WTC11 (cell line): ENCODE measurements around the gene SLC22A7. TPM values are rescaled to one million over a fixed set of nuclear protein-coding genes. Genes with fewer than 3 reads are reported as not detected.

Experiments
- ATAC-seq: fragments of 200-7000 bp; cut with Tn5 transposase; 2 replicates; pipeline ENCODE4 v1.10.0; 2021; ENCODE audit warnings: mild to moderate bottlenecking, moderate library complexity
- CTCF ChIA-PET: fragments of 300-600 bp; sonication (Branson Sonifier 250); formaldehyde crosslinking; loops from one replicate; lab custom pipeline; 2021; ENCODE audit warnings: antibody characterized with exemption; lab: Charles Lee
- POLR2A ChIA-PET: fragments of 350-600 bp; sonication (Branson Sonifier 250); formaldehyde crosslinking; loops from one replicate; lab custom pipeline; 2021; ENCODE audit warnings: antibody characterized with exemption; lab: Charles Lee
- DNase-seq: peaks from one replicate; pipeline ENCODE4 v3.0.0; 2021; ENCODE audit warnings: low spot score
- H3K27ac Mint-ChIP-seq: 2 replicates; pipeline ENCODE4 v1.8.0; 2021; ENCODE audit warnings: mixed read lengths
- H3K27me3 Mint-ChIP-seq: 2 replicates; pipeline ENCODE4 v1.8.0; 2021; ENCODE audit warnings: low read depth, mild to moderate bottlenecking, moderate library complexity, mixed read lengths
- H3K36me3 Mint-ChIP-seq: 2 replicates; pipeline ENCODE4 v1.8.0; 2021; ENCODE audit warnings: mixed read lengths
- H3K4me1 Mint-ChIP-seq: 2 replicates; pipeline ENCODE4 v1.8.0; 2022; ENCODE audit warnings: mixed read lengths
- H3K4me3 Mint-ChIP-seq: 2 replicates; pipeline ENCODE4 v1.8.0; 2021; ENCODE audit warnings: mild to moderate bottlenecking, moderate library complexity, mixed read lengths
- H3K9me3 Mint-ChIP-seq: 2 replicates; pipeline ENCODE4 v1.8.0; 2021; ENCODE audit warnings: mixed read lengths
- CREM ChIP-seq: sonication (generic); formaldehyde crosslinking; IDR thresholded peaks from 2 replicates; pipeline ENCODE4 v1.8.1; 2022; ENCODE audit warnings: mild to moderate bottlenecking, missing genetic modification reagents, moderate library complexity
- FOXP1 ChIP-seq: sonication (generic); formaldehyde crosslinking; IDR thresholded peaks from 2 replicates; pipeline ENCODE4 v1.8.0; 2022; ENCODE audit warnings: missing genetic modification reagents, mild to moderate bottlenecking, moderate library complexity, borderline replicate concordance
- GTF2I ChIP-seq: fragments of 250-450 bp; sonication (Bioruptor Pico); conservative IDR thresholded peaks from 2 replicates; pipeline ENCODE4 v1.4.0; 2021; ENCODE audit warnings: mild to moderate bottlenecking
- HMGA2 ChIP-seq: fragments of 250-450 bp; sonication (Bioruptor Pico); IDR thresholded peaks from 2 replicates; pipeline ENCODE4 v1.4.0; 2021; ENCODE audit warnings: mild to moderate bottlenecking, moderate library complexity
- IRF2 ChIP-seq: sonication (generic); formaldehyde crosslinking; IDR thresholded peaks from 2 replicates; pipeline ENCODE4 v1.8.0; 2022; ENCODE audit warnings: low read depth, missing genetic modification reagents, borderline replicate concordance
- JAZF1 ChIP-seq: fragments of 250-450 bp; sonication (Bioruptor Pico); IDR thresholded peaks from 2 replicates; pipeline ENCODE4 v1.9.0; 2021; ENCODE audit warnings: moderate library complexity, mild to moderate bottlenecking, inconsistent platforms
- JUN ChIP-seq: sonication (generic); formaldehyde crosslinking; IDR thresholded peaks from 2 replicates; pipeline ENCODE4 v1.8.0; 2023; ENCODE audit warnings: mild to moderate bottlenecking, missing genetic modification reagents
- MAX ChIP-seq: sonication (generic); formaldehyde crosslinking; IDR thresholded peaks from 2 replicates; pipeline ENCODE4 v1.8.0; 2022; ENCODE audit warnings: mild to moderate bottlenecking, missing genetic modification reagents
- MXD4 ChIP-seq: fragments of 250-450 bp; sonication (Bioruptor Pico); IDR thresholded peaks from 2 replicates; pipeline ENCODE4 v1.8.0; 2021; ENCODE audit warnings: mild to moderate bottlenecking, moderate library complexity, borderline replicate concordance
- MYBL2 ChIP-seq: sonication (generic); formaldehyde crosslinking; IDR thresholded peaks from 2 replicates; pipeline ENCODE4 v1.8.1; 2023; ENCODE audit warnings: mild to moderate bottlenecking, moderate library complexity, missing genetic modification reagents
- SMAD3 ChIP-seq: sonication (generic); formaldehyde crosslinking; IDR thresholded peaks from 2 replicates; pipeline ENCODE4 v1.8.0; 2022; ENCODE audit warnings: missing genetic modification reagents, mild to moderate bottlenecking, borderline replicate concordance
- TCF7 ChIP-seq: sonication (generic); formaldehyde crosslinking; IDR thresholded peaks from 2 replicates; pipeline ENCODE4 v1.8.0; 2022; ENCODE audit warnings: mild to moderate bottlenecking, low read depth, missing genetic modification reagents, moderate library complexity
- TEAD4 ChIP-seq: sonication (generic); formaldehyde crosslinking; IDR thresholded peaks from 2 replicates; pipeline ENCODE4 v1.8.0; 2022; ENCODE audit warnings: mild to moderate bottlenecking, missing genetic modification reagents
- ZNF219 ChIP-seq: sonication (generic); formaldehyde crosslinking; IDR thresholded peaks from 2 replicates; pipeline ENCODE4 v1.8.0; 2023; ENCODE audit warnings: missing genetic modification reagents, mild to moderate bottlenecking, borderline replicate concordance
- ZNF232 ChIP-seq: sonication (generic); formaldehyde crosslinking; IDR thresholded peaks from 2 replicates; pipeline ENCODE4 v1.8.0; 2022; ENCODE audit warnings: mild to moderate bottlenecking, missing genetic modification reagents
- ZNF317 ChIP-seq: sonication (generic); formaldehyde crosslinking; IDR thresholded peaks from 2 replicates; pipeline ENCODE4 v1.8.1; 2023; ENCODE audit warnings: low read depth, mild to moderate bottlenecking, moderate library complexity, missing genetic modification reagents, borderline replicate concordance
- ZNF423 ChIP-seq: fragments of 250-450 bp; sonication (Bioruptor Pico); IDR thresholded peaks from 2 replicates; pipeline ENCODE4 v2.1.2; 2022; ENCODE audit warnings: mild to moderate bottlenecking, moderate library complexity
- ZNF671 ChIP-seq: fragments of 250-450 bp; sonication (Bioruptor Pico); IDR thresholded peaks from 2 replicates; pipeline ENCODE4 v1.8.0; 2021; ENCODE audit warnings: mild to moderate bottlenecking
- ZSCAN18 ChIP-seq: fragments of 250-450 bp; sonication (Bioruptor Pico); IDR thresholded peaks from 2 replicates; pipeline ENCODE4 v2.1.2; 2022; ENCODE audit warnings: mild to moderate bottlenecking, moderate library complexity
- total RNA-seq: library from RNA; stranded (reverse); gene quantifications from 3 replicates; pipeline ENCODE4 v1.2.3, GENCODE V29; 2021
- TF ChIP-seq, protein P1 (sequence below): sonication (generic); formaldehyde crosslinking; IDR thresholded peaks from 2 replicates; pipeline ENCODE4 v1.8.0; 2023; ENCODE audit warnings: missing genetic modification reagents
- TF ChIP-seq, protein P2 (sequence below): sonication (generic); formaldehyde crosslinking; IDR thresholded peaks from 2 replicates; pipeline ENCODE4 v1.8.1; 2023; ENCODE audit warnings: mild to moderate bottlenecking, missing genetic modification reagents, moderate library complexity
- TF ChIP-seq, protein P3 (sequence below): sonication (generic); formaldehyde crosslinking; IDR thresholded peaks from 2 replicates; pipeline ENCODE4 v1.8.1; 2023; ENCODE audit warnings: mild to moderate bottlenecking, missing genetic modification reagents
- TF ChIP-seq, protein P4 (sequence below): sonication (generic); formaldehyde crosslinking; conservative IDR thresholded peaks from 2 replicates; pipeline ENCODE4 v1.8.1; 2022; ENCODE audit warnings: mild to moderate bottlenecking, missing genetic modification reagents
- TF ChIP-seq, protein P5 (sequence below): sonication (generic); formaldehyde crosslinking; IDR thresholded peaks from 2 replicates; pipeline ENCODE4 v1.8.0; 2022; ENCODE audit warnings: missing genetic modification reagents

The SLC22A7 gene
- total RNA-seq, 1 experiment from 2014 or later = not detected

- Mint-ChIP-seq H3K9me3 (no peaks in the 10 kb centered on the region), H3K4me1 (peaks cover 27% of the 10 kb centered on the region), H3K27me3 (0 out of 2 replicates have a peak, but pooled peaks cover 4% of the 10 kb centered on the region), H3K36me3 (peaks cover 5% of the 10 kb centered on the region), H3K4me3 (no peak overlapping the region), H3K27ac (no peak overlapping the region)
- ATAC-seq = no peak
- CTCF ChIA-PET = interaction anchor here (4.4 to 4.5 kb wide), 2 partner anchors 18 to 29 kb away, joined by 46 to 53 read pairs; no protein-coding TSS in a partner anchor
- TF ChIP-seq, protein P1, sequence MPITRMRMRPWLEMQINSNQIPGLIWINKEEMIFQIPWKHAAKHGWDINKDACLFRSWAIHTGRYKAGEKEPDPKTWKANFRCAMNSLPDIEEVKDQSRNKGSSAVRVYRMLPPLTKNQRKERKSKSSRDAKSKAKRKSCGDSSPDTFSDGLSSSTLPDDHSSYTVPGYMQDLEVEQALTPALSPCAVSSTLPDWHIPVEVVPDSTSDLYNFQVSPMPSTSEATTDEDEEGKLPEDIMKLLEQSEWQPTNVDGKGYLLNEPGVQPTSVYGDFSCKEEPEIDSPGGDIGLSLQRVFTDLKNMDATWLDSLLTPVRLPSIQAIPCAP (CRISPR knock-in tag) = no peak
- TF ChIP-seq HMGA2 (CRISPR knock-in tag) (no peak), ZNF232 (no peak), ZNF671 (CRISPR knock-in tag) (no peak), MXD4 (CRISPR knock-in tag) (no peak), ZSCAN18 (CRISPR knock-in tag) (no peak), TEAD4 (CRISPR knock-in tag) (no peak), ZNF423 (CRISPR knock-in tag) (no peak), FOXP1 (CRISPR knock-in tag) (no peak), IRF2 (no peak), GTF2I (CRISPR knock-in tag) (no peak), ZNF317 (CRISPR knock-in tag) (no peak), MAX (no peak), MYBL2 (CRISPR knock-in tag) (no peak)
- TF ChIP-seq, protein P2, sequence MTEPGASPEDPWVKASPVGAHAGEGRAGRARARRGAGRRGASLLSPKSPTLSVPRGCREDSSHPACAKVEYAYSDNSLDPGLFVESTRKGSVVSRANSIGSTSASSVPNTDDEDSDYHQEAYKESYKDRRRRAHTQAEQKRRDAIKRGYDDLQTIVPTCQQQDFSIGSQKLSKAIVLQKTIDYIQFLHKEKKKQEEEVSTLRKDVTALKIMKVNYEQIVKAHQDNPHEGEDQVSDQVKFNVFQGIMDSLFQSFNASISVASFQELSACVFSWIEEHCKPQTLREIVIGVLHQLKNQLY (CRISPR knock-in tag) = no peak
- TF ChIP-seq, protein P3, sequence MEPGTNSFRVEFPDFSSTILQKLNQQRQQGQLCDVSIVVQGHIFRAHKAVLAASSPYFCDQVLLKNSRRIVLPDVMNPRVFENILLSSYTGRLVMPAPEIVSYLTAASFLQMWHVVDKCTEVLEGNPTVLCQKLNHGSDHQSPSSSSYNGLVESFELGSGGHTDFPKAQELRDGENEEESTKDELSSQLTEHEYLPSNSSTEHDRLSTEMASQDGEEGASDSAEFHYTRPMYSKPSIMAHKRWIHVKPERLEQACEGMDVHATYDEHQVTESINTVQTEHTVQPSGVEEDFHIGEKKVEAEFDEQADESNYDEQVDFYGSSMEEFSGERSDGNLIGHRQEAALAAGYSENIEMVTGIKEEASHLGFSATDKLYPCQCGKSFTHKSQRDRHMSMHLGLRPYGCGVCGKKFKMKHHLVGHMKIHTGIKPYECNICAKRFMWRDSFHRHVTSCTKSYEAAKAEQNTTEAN (CRISPR knock-in tag) = no peak
- TF ChIP-seq, protein P4, sequence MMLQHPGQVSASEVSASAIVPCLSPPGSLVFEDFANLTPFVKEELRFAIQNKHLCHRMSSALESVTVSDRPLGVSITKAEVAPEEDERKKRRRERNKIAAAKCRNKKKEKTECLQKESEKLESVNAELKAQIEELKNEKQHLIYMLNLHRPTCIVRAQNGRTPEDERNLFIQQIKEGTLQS (CRISPR knock-in tag) = no peak
- DNase-seq = no peak
- POLR2A ChIA-PET = interaction anchor here (1.8 kb wide), 1 partner anchor 9 kb away, joined by 5 read pairs; no protein-coding TSS in a partner anchor
Observed at GRCh38 chr6:43306086-43306485, 8.0 kb downstream of the SLC22A7 start.

DNA sequence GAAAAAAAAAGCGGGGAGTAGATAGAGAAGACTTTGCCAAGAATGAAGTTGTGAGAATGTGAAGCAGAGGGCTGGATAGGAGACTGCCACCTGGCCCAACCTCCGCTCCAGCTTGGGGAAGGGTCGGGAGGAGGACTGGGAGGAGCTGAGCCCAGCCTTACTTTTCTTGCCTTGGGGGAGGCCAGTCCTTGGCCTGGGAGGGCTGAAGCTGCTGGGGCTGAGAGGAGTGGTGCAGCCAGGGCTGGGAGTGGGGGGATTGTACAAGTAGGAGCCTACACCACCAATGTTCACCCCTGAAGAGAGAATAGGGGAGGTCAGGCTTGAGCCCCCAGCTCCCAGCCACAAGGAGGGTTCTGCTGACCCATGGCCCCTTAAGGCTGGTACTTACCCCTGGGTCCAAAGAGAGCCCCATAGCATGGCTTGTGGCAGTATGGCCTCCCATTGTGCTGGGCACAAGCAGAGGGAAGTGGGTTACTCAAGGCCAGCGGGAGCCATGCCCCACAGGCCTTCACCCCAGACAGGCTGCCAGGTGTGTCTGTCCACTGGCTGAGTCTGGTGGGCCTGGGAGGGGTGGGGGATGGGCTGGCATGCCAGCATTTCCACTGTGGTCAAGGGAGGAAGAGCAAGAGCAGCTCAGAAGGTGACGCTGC, 9.5 kb downstream of the SLC22A7 start:
- ChIA-PET POLR2A (interaction anchor here (0.5 to 1.7 kb wide), 7 partner anchors 8 to 1171 kb away, joined by 3 to 9 read pairs (median 4); partner anchors contain the start of genes CUL7 and SLC22A7), CTCF (interaction anchor here (0.6 to 4.5 kb wide), 22 partner anchors 9 to 382 kb away, joined by 3 to 53 read pairs (median 5); partner anchors contain the start of genes DLK2, DNPH1, SLC22A7 and ZNF318)
- ATAC-seq = no peak
- Mint-ChIP-seq H3K9me3 (no peaks in the 10 kb centered on the region), H3K27ac (no peak overlapping the region), H3K4me3 (peak overlapping the region; percentile 84), H3K36me3 (peaks cover 5% of the 10 kb centered on the region), H3K27me3 (0 out of 2 replicates have a peak, but pooled peaks cover 4% of the 10 kb centered on the region), H3K4me1 (peaks cover 27% of the 10 kb centered on the region)
- DNase-seq = no peak
- TF ChIP-seq, protein P5, sequence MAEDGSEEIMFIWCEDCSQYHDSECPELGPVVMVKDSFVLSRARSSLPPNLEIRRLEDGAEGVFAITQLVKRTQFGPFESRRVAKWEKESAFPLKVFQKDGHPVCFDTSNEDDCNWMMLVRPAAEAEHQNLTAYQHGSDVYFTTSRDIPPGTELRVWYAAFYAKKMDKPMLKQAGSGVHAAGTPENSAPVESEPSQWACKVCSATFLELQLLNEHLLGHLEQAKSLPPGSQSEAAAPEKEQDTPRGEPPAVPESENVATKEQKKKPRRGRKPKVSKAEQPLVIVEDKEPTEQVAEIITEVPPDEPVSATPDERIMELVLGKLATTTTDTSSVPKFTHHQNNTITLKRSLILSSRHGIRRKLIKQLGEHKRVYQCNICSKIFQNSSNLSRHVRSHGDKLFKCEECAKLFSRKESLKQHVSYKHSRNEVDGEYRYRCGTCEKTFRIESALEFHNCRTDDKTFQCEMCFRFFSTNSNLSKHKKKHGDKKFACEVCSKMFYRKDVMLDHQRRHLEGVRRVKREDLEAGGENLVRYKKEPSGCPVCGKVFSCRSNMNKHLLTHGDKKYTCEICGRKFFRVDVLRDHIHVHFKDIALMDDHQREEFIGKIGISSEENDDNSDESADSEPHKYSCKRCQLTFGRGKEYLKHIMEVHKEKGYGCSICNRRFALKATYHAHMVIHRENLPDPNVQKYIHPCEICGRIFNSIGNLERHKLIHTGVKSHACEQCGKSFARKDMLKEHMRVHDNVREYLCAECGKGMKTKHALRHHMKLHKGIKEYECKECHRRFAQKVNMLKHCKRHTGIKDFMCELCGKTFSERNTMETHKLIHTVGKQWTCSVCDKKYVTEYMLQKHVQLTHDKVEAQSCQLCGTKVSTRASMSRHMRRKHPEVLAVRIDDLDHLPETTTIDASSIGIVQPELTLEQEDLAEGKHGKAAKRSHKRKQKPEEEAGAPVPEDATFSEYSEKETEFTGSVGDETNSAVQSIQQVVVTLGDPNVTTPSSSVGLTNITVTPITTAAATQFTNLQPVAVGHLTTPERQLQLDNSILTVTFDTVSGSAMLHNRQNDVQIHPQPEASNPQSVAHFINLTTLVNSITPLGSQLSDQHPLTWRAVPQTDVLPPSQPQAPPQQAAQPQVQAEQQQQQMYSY = no peak
- no peak for TF ChIP-seq JAZF1 (CRISPR knock-in tag)
- TF ChIP-seq JUN (CRISPR knock-in tag) = no peak
- TF ChIP-seq, protein P3 (CRISPR knock-in tag) = no peak
- TF ChIP-seq SMAD3 (CRISPR knock-in tag) = no peak
- no peak for TF ChIP-seq IRF2
- TF ChIP-seq TCF7 (CRISPR knock-in tag) = no peak
- TF ChIP-seq ZNF219 = no peak
- no peak for TF ChIP-seq CREM (CRISPR knock-in tag)
